COR-L47 (cell line): ENCODE measurements around the gene ADAT3.

Experiments used
- DNase-seq: peaks from one replicate; lab custom pipeline; 2025; lab: John Stamatoyannopoulos, UW

ADAT3 gene

GRCh38 chr19:1938071-1938470, 32.9 kb downstream of the ADAT3 start:
- DNase-seq = no peak

GRCh38 chr19:1941146-1942077, 36.2 kb downstream of the ADAT3 start, which contains the start of gene CSNK1G2:
TSS of gene CSNK1G2 (plus strand) at chr19:1941172. CDS start at chr19:1969773, 28,601 bp downstream.
- DNase-seq = no peak

- peak; percentile 43 for DNase-seq
These were observed 37.1 kb downstream of the ADAT3 start for GRCh38 chr19:1942078-1942933.

GRCh38 chr19:1942934-1943555, 37.8 kb downstream of the ADAT3 start:
- peak; percentile 17 for DNase-seq

GRCh38 chr19:1943661-1944087, 38.5 kb downstream of the ADAT3 start:
- DNase-seq = no peak

- DNase-seq = no peak
These were observed 39.1 kb downstream of the ADAT3 start for GRCh38 chr19:1944088-1944915.

- no peak for DNase-seq
These were observed 39.8 kb downstream of the ADAT3 start for GRCh38 chr19:1944916-1945561.

- peak; percentile 8 for DNase-seq
These were observed 40.7 kb downstream of the ADAT3 start for GRCh38 chr19:1945899-1946298.

- DNase-seq = no peak
These were observed 42.5 kb downstream of the ADAT3 start for GRCh38 chr19:1947651-1948209.

GRCh38 chr19:1949304-1950101, 44.3 kb downstream of the ADAT3 start:
- DNase-seq = no peak

- DNase-seq = no peak
These were observed 45.4 kb downstream of the ADAT3 start for GRCh38 chr19:1950640-1951039.

- no peak for DNase-seq
These were observed 47.4 kb downstream of the ADAT3 start for GRCh38 chr19:1952635-1953034.

GRCh38 chr19:1953037-1953436, 47.8 kb downstream of the ADAT3 start:
- DNase-seq = no peak

- DNase-seq = no peak
These were observed 48.4 kb downstream of the ADAT3 start for GRCh38 chr19:1953441-1954094.

- no peak for DNase-seq
These were observed 49.3 kb downstream of the ADAT3 start for GRCh38 chr19:1954532-1954933.

GRCh38 chr19:1955171-1956121, 50.2 kb downstream of the ADAT3 start:
- DNase-seq = no peak

- no peak for DNase-seq
These were observed 50.9 kb downstream of the ADAT3 start for GRCh38 chr19:1956122-1956494.
